Neuron (in vitro differentiated cells): ENCODE results near the gene DCXR.
"Not testable (repeated sequence)": the region's sequence is repeated elsewhere in the genome, so short reads cannot be mapped to it uniquely, and the experiment has no call there.

Experiments
- H2AFZ ChIP-seq: one replicate; pipeline ENCODE4 v1.6.1; 2013; ENCODE audit warnings: low read depth, mild to moderate bottlenecking, inconsistent platforms, low read length, moderate library complexity
- H3K27me3 ChIP-seq: one replicate; pipeline ENCODE4 v1.6.1; 2013; ENCODE audit warnings: low read length; ENCODE audit not compliant: insufficient read depth
- H3K36me3 ChIP-seq: one replicate; pipeline ENCODE4 v1.6.1; 2013; ENCODE audit warnings: low read length; ENCODE audit not compliant: insufficient read depth
- H3K4me1 ChIP-seq: one replicate; pipeline ENCODE4 v1.6.1; 2013; ENCODE audit warnings: low read length; ENCODE audit not compliant: insufficient read depth
- H3K4me3 ChIP-seq: 2 replicates; pipeline ENCODE4 v1.5.1; 2013; ENCODE audit warnings: mild to moderate bottlenecking, low read length, moderate library complexity
- H3K9me3 ChIP-seq: one replicate; pipeline ENCODE4 v1.6.1; 2013; ENCODE audit warnings: low read length

DCXR gene

DNA sequence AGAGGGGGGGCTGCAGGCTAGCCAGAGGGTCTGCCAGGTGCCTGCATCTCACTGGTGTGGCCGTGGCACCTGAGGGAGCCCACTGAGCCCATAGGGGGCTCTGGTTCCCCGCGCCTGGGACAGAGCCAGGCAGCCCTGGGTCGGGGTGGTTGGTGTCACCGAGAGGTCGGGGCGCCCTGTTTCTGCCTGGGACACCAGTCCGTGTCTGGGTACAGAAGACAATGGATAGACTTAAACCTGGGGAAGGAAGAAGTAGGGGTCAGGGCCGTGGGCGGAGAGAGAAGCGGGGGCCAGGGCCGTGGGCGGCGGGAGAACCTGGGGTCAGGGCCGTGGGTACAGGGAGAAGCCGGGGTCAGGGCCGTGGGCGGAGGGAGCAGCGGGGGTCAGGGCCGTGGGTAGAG, 11.1 kb upstream of the DCXR start:
- peaks cover 19% of the 10 kb centered on the region for H3K4me1 ChIP-seq
- H3K9me3 ChIP-seq = no peaks in the 10 kb centered on the region
- H3K27me3 ChIP-seq = no peaks in the 10 kb centered on the region
- H3K36me3 ChIP-seq = peaks cover 27% of the 10 kb centered on the region
- H3K4me3 ChIP-seq = no peak overlapping the region
- H2AFZ ChIP-seq = no peak overlapping the region

DNA sequence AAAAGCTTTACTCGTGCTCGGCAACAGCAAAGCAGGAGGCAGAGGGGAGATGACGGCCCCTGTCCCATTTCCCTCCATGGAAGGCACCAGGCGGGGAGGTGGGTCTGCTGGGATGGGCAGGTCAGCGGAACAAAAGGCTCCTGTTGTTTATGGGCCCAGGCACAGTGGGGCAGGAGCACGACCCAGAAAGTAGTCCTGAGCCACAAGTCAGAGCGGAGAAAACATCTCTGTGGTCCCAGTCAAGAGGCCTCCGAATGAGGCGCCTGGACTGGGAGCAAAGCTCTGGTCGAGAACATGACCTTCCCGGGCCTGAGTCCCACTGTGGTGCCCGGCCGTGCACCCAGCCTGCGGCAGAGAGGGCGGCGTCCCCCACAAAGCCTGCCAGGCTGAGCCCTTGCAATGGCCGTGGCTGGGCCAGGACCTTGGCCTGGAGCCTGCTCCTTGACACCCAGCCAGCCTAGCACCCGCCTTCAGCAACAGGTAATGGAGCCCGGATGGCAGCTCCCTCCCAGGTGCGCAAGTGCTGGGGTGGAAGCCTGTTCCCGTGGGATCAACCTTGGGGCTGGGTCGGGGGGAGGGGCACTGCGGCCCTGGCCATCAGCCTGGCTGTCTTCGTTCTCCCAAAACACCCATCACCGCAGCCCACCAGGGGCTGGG, 10.5 kb upstream of the DCXR start:
- peaks cover 17% of the 10 kb centered on the region for H3K4me1 ChIP-seq
- no peak overlapping the region for H3K4me3 ChIP-seq
- H3K27me3 ChIP-seq = no peaks in the 10 kb centered on the region
- H2AFZ ChIP-seq = no peak overlapping the region
- H3K9me3 ChIP-seq = no peaks in the 10 kb centered on the region
- peaks cover 22% of the 10 kb centered on the region for H3K36me3 ChIP-seq

- H3K4me1 ChIP-seq = peaks cover 10% of the 10 kb centered on the region
- H3K9me3 ChIP-seq = no peaks in the 10 kb centered on the region
- H3K36me3 ChIP-seq = peaks cover 22% of the 10 kb centered on the region
- no peak overlapping the region for H2AFZ ChIP-seq
- no peaks in the 10 kb centered on the region for H3K27me3 ChIP-seq
- no peak overlapping the region for H3K4me3 ChIP-seq
These were observed 9.9 kb upstream of the DCXR start for GRCh38 chr17:82047379-82047778.

DNA sequence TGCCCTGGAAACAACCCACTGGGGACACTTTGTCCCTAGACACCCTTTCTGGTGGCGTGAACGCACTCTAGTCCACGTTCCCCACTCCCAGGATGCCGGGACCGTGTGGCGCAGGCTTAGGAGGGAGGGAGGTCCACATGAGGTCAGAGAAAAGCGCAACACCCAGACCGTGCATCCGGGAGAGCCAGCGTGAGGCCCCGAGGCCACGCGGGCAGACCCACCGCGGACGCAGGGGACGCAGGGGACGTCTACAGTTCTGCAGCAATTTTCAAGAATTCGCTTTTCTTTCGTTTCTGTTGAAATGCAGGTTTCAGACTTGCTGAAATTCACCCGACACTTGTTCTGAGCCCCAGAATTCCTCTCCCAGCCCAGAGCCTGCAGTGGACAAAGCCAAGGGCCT, 9.4 kb upstream of the DCXR start:
- Histone ChIP-seq H3K27me3 (no peaks in the 10 kb centered on the region), H3K9me3 (no peaks in the 10 kb centered on the region), H3K4me3 (no peak overlapping the region), H3K36me3 (peaks cover 22% of the 10 kb centered on the region), H3K4me1 (peaks cover 8% of the 10 kb centered on the region), H2AFZ (no peak overlapping the region)

GRCh38 chr17:82045936-82046484, 8.5 kb upstream of the DCXR start:
- no peak overlapping the region for H3K4me3 ChIP-seq
- peaks cover 8% of the 10 kb centered on the region for H3K4me1 ChIP-seq
- no peaks in the 10 kb centered on the region for H3K27me3 ChIP-seq
- peaks cover 22% of the 10 kb centered on the region for H3K36me3 ChIP-seq
- no peak overlapping the region for H2AFZ ChIP-seq
- no peaks in the 10 kb centered on the region for H3K9me3 ChIP-seq

DNA sequence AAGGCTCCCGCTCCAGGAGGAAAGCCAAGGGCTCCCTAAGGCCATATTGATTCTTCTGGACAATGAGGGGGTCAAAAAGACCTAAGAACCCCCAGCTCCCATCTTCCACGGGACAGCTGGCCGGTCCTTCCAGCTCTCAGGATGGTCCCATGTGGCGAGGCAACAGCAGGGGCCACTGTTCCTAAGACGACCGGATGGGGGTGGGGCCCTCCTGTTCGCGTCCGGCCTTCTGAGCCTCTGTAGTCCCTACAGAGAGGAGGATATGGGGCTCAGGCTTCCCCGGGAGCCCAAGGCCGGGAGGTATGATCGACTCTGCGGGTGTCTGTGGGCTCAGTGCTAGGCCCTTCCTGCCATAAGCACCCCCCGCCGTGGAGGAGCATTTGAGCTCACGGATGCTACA, 6.0 kb upstream of the DCXR start:
- Histone ChIP-seq H3K4me1 (no peaks in the 10 kb centered on the region), H3K9me3 (no peaks in the 10 kb centered on the region), H2AFZ (no peak overlapping the region), H3K4me3 (no peak overlapping the region), H3K36me3 (peaks cover 10% of the 10 kb centered on the region), H3K27me3 (no peaks in the 10 kb centered on the region)

DNA sequence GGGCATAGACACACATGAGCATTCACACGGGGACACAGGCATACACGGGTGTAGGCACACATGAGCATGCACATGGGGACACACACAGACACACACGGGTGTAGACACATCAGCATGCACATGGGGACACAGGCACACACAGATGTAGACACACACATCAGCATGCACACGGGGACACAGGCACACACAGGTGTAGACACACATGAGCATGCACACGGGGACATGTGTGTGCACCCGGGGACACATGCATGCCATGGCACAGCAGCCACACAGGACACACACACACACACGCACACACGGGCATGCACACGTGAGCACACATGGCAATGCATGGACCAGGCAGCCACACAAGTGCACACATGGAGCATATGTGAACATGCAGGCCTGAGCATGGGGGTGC, 5.2 kb upstream of the DCXR start:
- Histone ChIP-seq H2AFZ (no peak overlapping the region), H3K36me3 (peaks cover 4% of the 10 kb centered on the region), H3K9me3 (no peaks in the 10 kb centered on the region), H3K4me1 (no peaks in the 10 kb centered on the region), H3K4me3 (no peak overlapping the region), H3K27me3 (no peaks in the 10 kb centered on the region)

- Histone ChIP-seq H3K27me3 (no peaks in the 10 kb centered on the region), H3K9me3 (no peaks in the 10 kb centered on the region), H2AFZ (no peak overlapping the region), H3K36me3 (no peaks in the 10 kb centered on the region), H3K4me1 (peaks cover 7% of the 10 kb centered on the region), H3K4me3 (no peak overlapping the region)
These were observed 3.8 kb upstream of the DCXR start for GRCh38 chr17:82041144-82041814.

GRCh38 chr17:82039695-82040299, 2.3 kb upstream of the DCXR start:
- no peak overlapping the region for H2AFZ ChIP-seq
- peaks cover 12% of the 10 kb centered on the region for H3K4me1 ChIP-seq
- H3K36me3 ChIP-seq = peaks cover 7% of the 10 kb centered on the region
- no peaks in the 10 kb centered on the region for H3K27me3 ChIP-seq
- H3K9me3 ChIP-seq = no peaks in the 10 kb centered on the region
- no peak overlapping the region for H3K4me3 ChIP-seq

DNA sequence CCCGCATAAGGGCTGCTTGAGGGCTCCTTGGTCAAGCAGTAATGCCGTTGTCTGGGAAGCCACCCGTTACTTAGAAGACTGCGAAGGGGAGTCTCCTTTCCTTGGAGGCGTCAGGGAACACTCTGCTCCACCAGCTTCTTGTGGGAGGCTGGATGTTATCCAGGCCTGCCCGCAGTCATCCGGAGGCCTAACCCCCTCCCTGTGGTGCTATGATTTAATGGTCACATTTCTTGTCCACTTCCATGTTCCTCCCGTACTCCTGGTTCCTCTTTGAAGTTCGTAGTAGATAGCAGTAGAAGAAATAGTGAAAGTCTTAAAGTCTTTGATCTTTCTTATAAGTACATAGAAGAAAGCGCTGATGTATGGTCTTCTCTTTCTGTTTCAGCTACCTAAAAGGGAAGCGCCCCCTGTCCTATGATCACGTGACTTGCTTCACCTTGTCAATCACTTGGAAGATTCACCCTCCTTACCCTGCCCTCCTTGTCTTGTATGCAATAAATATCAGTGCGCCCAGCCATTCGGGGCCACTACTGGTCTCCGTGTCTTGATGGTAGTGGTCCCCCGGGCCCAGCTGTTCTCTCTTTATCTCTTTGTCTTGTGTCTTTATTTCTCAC, 1.4 kb upstream of the DCXR start:
- not testable (repeated sequence) for H3K4me3 ChIP-seq, H3K9me3 ChIP-seq, H3K36me3 ChIP-seq, H2AFZ ChIP-seq, H3K27me3 ChIP-seq
- peaks cover 16% of the 10 kb centered on the region for H3K4me1 ChIP-seq

DNA sequence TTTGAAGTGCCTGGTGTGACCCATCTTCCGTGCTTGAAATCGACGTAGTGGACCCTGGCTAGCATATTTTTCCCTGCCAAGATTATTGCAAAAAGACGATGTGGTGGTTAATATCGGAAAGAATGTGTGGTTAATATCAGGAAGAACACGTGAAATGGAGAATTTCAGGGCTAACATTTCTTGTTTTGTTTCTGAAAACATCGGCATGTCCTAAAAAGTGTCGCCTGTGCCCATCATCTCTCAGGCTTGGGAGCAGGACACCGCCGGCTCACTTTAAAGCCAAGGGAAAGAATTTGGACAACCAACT, 345 bp upstream of the DCXR start:
- H3K4me3 ChIP-seq = peak overlapping the region; percentile 85

GRCh38 chr17:82036634-82037091, 834 bp downstream of the DCXR start:
- H3K36me3 ChIP-seq = peaks cover 7% of the 10 kb centered on the region
- no peaks in the 10 kb centered on the region for H3K9me3 ChIP-seq
- H3K4me3 ChIP-seq = peak overlapping the region; percentile 85
- peaks cover 27% of the 10 kb centered on the region for H3K4me1 ChIP-seq
- H3K27me3 ChIP-seq = no peaks in the 10 kb centered on the region
- no peak overlapping the region for H2AFZ ChIP-seq

More for the DNA sequence above, 345 bp upstream of the DCXR start:
- Histone ChIP-seq H3K4me1 (peaks cover 17% of the 10 kb centered on the region), H2AFZ (peak overlapping the region; percentile 33), H3K36me3 (peaks cover 7% of the 10 kb centered on the region), H3K27me3 (no peaks in the 10 kb centered on the region), H3K9me3 (no peaks in the 10 kb centered on the region)

DNA sequence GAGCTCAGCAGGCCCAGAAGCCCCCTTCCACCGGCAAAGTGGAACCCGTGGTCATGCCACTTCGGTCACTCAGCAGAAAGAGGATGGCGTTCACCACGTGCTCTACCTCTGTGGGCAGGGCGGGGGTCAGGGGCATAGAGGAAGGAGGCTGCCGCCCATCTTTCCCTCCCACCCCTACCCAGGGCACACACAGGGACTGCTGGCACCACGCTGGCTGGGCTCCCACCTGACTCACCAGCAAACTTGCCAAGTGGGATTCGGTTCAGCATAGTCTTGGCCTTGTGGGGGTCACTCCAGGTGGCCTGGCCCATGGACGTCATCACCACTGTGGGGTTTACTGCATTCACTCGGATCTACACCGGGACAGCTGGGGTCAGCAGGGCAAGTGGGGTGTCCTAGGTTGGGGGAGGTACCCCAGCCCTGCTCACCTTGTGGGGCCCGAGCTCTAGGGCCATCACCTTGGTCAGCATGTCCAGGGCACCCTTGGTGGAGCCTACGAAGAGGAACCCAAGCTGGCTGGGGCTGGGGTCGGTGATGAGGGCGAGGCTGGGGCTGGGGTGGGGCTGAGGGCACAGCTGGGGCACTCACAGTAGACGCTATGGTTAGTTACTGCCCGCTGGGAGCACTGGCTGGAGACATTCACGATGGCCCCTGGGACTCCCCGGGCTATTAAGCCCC, 1.4 kb downstream of the DCXR start:
- Histone ChIP-seq H3K27me3 (no peaks in the 10 kb centered on the region), H3K4me3 (peak overlapping the region; percentile 85), H3K9me3 (no peaks in the 10 kb centered on the region), H3K36me3 (peaks cover 7% of the 10 kb centered on the region), H2AFZ (no peak overlapping the region), H3K4me1 (peaks cover 27% of the 10 kb centered on the region)
